Measurements from ENCODE around the gene BNIPL.

The BNIPL gene

DNA sequence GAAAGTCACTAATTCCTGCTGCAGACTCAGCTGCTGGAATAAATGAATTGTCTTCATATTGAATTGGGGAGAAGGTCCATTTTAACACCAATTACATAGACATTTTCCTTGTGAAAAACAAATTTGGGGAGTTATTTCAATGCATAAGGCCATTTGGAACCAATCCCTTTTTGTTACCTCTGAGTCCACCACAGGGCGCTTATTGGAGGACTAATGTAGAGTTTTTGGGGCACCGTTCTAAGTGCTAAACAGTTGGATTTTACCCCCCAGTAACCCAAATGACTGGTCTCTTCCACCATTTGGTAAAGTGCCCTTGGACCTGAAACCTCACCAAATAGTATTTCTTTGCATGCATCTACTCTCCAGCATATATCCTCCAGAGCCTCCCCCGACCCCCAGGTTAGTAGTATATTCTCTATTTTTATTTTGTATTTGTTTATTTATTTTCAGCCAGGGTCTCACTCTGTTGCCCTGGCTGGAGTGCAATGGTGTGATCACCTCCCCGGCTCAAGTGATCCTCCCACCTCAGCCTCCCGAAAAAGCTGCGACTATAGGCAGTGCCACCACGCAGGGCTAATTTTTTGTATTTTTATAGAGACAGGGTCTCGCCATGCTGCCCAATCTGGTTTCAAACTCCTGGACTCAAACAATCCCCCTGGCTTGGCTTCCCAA is 26.6 kb upstream of the BNIPL start:
- no peak for DNase-seq (ENCODE audit: low spot score)

GRCh38 chr1:151010346-151010726 is 26.1 kb upstream of the BNIPL start:
- DNase-seq (ENCODE audit: low spot score): no peak

- no peak for DNase-seq (ENCODE audit: low spot score)
Measured at GRCh38 chr1:151011154-151011850, 25.1 kb upstream of the BNIPL start.

DNA sequence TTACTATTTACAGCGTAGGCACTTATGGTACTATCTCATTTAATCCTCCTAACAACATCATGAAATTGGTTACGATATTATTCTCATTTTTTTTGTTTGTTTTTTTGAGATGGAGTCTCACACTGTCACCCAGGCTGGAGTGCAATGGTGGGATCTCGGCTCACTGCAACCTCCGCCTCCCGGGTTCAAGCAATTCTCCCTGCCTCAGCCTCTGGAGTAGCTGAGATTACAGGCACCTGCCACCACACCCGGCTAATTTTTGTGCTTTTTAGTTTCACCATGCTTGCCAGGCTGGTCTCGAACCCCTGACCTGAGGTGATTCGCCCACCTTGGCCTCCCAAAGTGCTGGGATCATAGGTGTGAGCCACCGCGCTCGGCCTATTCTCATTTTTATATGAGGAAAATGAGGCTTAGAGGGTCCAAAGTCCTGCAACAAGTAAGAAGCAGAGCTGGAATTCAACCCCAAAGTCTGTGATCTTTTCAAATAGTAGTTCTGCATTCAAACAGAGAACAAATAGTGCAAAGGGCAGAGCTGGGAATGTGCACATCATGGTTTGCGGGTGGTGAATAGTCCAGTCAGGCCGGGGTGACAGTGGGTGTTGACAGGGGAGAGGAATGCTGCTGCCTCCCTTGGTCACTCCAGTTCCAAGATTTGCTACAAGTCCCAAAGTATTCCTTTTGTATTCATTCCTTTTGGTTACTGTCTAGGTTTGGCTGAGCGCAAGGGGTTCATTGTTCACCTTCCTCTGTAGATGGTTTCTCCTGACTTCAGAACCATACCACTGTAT is 23.5 kb upstream of the BNIPL start:
- DNase-seq (ENCODE audit: low spot score): no peak

GRCh38 chr1:151013518-151013917 is 22.9 kb upstream of the BNIPL start:
- no peak for DNase-seq (ENCODE audit: low spot score)

- peak; percentile 81 for DNase-seq (ENCODE audit: low spot score)
Measured at GRCh38 chr1:151024540-151025146, 11.7 kb upstream of the BNIPL start.

DNA sequence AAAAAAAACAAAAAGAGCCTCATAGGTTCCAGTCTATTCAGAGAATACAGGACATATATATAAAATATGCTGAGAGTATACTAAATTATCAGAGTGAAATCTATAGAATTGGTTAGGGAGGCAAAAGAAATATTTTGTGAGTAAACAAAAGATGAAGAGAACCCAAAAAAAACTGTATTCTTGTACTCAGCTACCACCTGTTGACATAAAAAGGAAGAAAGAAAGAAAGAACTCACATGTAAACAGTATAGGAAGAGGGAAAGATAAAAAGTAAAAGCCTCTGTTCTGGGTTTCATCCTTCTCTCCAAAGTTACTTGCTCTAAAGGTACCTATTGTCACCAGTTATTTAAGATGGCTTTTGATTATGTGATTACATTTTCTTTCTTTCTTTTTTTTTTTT is 9.9 kb upstream of the BNIPL start:
- no peak for DNase-seq (ENCODE audit: low spot score)

- no peak for DNase-seq (ENCODE audit: low spot score)
Measured at GRCh38 chr1:151032164-151032563, 4.2 kb upstream of the BNIPL start.

- no peak for DNase-seq (ENCODE audit: low spot score)
Measured at GRCh38 chr1:151035167-151035566, 1.2 kb upstream of the BNIPL start.

DNA sequence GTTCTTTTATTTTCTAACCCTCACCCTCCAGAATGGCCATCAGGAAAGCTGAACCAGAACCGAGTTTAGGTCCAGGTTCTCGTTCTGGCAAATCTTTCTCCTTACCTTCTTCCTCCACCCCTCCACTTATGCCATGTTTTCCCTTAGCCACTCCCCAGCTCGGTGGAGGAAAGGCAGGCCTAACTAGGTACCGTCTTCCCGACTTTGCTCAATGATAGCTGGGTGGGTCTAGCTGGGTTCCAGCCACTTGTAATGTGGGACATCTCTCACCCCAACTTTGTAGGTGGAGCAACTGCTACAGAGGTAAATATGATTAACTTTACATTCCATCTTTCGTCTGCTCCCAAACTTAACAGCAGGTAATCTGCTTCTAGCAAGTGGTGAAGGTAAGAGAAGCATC is 646 bp downstream of the BNIPL start:
- DNase-seq (ENCODE audit: low spot score): no peak

DNA sequence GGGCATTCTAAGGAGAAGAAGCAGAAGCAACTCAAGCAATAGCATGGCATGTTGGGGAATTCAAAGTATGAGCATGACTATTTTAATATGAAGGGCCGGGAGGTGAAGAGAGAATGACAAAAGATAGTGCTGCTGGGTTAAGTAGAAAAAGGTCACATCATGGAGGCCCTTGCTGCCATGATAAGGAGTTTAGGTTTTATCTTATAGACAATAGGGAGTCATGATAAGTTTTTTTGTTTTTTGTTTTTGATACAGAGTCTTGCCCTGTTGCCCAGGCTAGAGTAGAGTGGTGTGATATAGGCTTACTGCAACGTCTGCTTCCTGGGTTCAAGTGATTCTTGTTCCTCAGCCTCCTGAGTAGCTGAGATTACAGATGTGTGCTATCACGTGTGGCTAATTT is 3.1 kb downstream of the BNIPL start:
- DNase-seq (ENCODE audit: low spot score): no peak

GRCh38 chr1:151043163-151043562 is 6.8 kb downstream of the BNIPL start:
- no peak for DNase-seq (ENCODE audit: low spot score)

- peak; percentile 87 for DNase-seq (ENCODE audit: low spot score)
Measured at GRCh38 chr1:151047591-151047924, 11.2 kb downstream of the BNIPL start, which contains the start of gene C1orf56. TSS of gene C1orf56 (plus strand) at chr1:151047751. CDS start at chr1:151047848, 97 bp downstream.

DNA sequence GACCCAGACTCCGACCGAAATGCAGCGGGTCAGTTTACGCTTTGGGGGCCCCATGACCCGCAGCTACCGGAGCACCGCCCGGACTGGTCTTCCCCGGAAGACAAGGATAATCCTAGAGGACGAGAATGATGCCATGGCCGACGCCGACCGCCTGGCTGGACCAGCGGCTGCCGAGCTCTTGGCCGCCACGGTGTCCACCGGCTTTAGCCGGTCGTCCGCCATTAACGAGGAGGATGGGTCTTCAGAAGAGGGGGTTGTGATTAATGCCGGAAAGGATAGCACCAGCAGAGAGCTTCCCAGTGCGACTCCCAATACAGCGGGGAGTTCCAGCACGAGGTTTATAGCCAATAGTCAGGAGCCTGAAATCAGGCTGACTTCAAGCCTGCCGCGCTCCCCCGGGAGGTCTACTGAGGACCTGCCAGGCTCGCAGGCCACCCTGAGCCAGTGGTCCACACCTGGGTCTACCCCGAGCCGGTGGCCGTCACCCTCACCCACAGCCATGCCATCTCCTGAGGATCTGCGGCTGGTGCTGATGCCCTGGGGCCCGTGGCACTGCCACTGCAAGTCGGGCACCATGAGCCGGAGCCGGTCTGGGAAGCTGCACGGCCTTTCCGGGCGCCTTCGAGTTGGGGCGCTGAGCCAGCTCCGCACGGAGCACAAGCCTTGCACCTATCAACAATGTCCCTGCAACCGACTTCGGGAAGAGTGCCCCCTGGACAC is 11.7 kb downstream of the BNIPL start:
- peak; percentile 79 for DNase-seq (ENCODE audit: low spot score)

- no peak for DNase-seq (ENCODE audit: low spot score)
Measured at GRCh38 chr1:151048645-151049032, 12.3 kb downstream of the BNIPL start.

DNA sequence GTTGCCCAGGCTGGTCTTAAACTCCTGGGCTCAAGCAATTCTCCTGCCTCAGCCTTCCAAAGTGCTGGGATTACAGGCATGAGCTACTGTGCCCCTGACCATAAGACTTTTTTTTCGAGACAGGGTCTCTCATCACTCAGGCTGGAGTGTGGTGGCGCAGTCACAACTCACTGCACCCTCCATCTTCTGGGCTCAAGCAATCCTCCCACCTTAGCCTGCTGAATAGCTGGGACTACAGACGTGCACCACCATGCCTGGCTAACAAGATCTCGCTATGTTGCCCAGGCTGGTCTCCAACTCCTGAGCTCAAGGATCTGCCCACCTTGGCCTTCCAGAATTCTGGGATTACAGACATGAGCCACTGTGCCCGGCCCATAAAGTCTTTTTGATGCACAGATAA is 13.1 kb downstream of the BNIPL start:
- DNase-seq (ENCODE audit: low spot score): no peak

DNA sequence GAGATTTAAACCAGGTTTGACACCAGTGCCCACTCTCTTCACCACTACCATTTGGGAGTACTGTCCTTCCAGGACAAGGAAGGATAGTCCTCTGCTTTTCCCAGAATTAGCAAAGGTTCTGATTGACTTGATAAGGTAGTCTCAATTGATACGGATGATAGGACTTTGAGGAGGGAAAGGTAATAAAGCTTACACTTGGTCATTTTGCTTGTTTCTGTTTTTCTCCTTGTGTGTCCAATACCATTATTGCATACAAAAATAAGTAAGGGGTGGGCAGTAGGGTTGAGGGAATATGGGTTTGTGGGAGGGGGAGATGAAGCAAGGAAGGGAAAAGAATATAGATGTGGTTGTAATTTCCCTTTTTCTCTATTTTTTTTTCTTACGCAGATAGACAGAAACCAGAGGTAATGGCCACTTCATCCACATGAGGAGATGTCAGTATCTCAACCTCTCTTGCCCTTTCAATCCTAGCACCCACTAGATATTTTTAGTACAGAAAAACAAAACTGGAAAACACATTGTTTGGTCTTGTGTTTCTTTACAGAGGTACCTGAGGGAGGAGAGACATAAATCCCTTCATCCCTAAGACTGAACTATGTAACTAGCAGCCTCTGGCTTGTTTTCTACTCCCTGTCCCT is 13.8 kb downstream of the BNIPL start:
- DNase-seq (ENCODE audit: low spot score): no peak

DNA sequence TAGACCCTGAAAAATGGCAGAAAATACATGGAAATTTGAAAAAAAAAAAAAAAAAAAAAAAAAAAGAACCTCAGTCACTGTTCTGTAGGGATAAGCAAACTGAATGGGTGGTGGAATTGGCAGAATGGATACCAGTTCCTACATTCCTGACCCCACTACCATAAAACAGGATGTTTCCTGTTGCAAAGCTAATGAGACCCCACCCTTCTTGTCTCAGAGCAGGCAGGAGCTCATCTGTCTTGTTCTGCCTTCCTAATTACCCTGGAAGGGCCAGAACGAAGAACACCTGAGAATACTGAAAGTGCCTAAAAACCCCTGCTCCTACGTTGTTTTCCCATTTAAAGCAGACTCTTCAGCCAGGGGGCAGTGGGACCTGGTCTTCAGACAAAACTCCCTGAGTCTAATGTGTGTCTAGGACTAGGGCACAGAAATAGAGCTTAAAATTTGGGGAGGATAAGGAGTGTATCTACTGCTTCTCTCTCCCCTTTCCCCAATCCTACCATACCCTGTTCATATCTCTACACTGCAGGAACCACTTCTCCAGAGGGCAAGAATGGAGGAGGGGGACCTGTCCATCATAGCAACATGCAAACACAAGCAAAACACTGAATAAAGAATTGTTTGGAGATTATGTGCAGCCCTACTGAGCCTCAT is 15.1 kb downstream of the BNIPL start:
- no peak for DNase-seq (ENCODE audit: low spot score)

GRCh38 chr1:151054971-151055547 is 18.7 kb downstream of the BNIPL start:
- no peak for DNase-seq (ENCODE audit: low spot score)

DNA sequence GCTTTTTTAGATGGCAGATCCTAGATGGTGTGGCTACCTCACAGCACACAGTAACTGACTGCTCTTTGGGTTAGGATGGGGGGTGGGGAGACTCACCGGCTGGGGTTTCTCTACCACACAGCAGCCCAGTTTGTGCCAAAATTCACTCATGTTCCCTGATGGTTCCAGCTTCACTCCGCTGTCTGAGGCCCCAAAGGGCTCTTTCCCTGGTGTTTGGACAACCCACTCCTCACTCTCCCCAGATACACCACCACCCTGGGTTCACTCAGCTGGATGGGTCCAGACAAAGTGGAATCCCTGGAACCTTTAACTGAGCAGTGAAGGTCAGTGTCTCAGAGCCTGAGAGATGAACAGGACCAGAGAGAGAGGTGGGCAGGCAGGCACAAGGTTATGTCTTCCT is 19.2 kb downstream of the BNIPL start:
- no peak for DNase-seq (ENCODE audit: low spot score)

- DNase-seq (ENCODE audit: low spot score): no peak
Measured at GRCh38 chr1:151056149-151056548, 19.8 kb downstream of the BNIPL start.

Measured in hepatic stellate cell (primary cell).